Mesenteric fat pad (tissue), 1 donor: ENCODE measurements around the gene TICRR. TPM values are rescaled to one million over a fixed set of nuclear protein-coding genes. Genes with fewer than 3 reads are reported as not detected.
"Not testable (repeated sequence)": the region's sequence is repeated elsewhere in the genome, so short reads cannot be mapped to it uniquely, and the experiment has no call there.

Experiments
- DNase-seq: peaks from one replicate; pipeline ENCODE4 v3.0.0-alpha.2; 2020; ENCODE audit warnings: low spot score
- total RNA-seq: library from RNA; stranded (reverse); fragmentation: NEBNext Ultra II Directional; extraction: Animal tissue kit (Norgen Biotek cat#: 25700); gene quantifications from one replicate; pipeline ENCODE4 v1.2.1, GENCODE V29; 2021
- donor health status: DM: yes; HTN: yes; CAD: no.

Gene TICRR
- total RNA-seq, 1 donor from 2014 or later, result not detected

GRCh38 chr15:89566621-89567294 lies 8.5 kb upstream of the TICRR start:
- no peak for DNase-seq

- DNase-seq, result no peak
Observed at GRCh38 chr15:89569090-89569745, 6.1 kb upstream of the TICRR start.

- DNase-seq, result no peak
Observed at GRCh38 chr15:89575656-89576416, 567 bp downstream of the TICRR start.

GRCh38 chr15:89576417-89576773 lies 1.1 kb downstream of the TICRR start:
- DNase-seq, result no peak

GRCh38 chr15:89577776-89578115 lies 2.5 kb downstream of the TICRR start:
- no peak for DNase-seq

GRCh38 chr15:89578146-89578545 lies 2.9 kb downstream of the TICRR start:
- DNase-seq, result no peak

GRCh38 chr15:89580747-89581146 lies 5.5 kb downstream of the TICRR start:
- not testable (repeated sequence) for DNase-seq

- no peak for DNase-seq
Observed at GRCh38 chr15:89586651-89587050, 11.4 kb downstream of the TICRR start.

GRCh38 chr15:89587955-89588354 lies 12.7 kb downstream of the TICRR start:
- DNase-seq, result no peak

GRCh38 chr15:89591834-89592233 lies 16.6 kb downstream of the TICRR start:
- DNase-seq, result no peak

- DNase-seq, result no peak
Observed at GRCh38 chr15:89593018-89593417, 17.7 kb downstream of the TICRR start.

- DNase-seq, result no peak
Observed at GRCh38 chr15:89599021-89599420, 23.8 kb downstream of the TICRR start.

- DNase-seq, result no peak
Observed at GRCh38 chr15:89611317-89611716, 36.0 kb downstream of the TICRR start.

- no peak for DNase-seq
Observed at GRCh38 chr15:89613031-89613430, 37.8 kb downstream of the TICRR start.

GRCh38 chr15:89614164-89614563 lies 38.9 kb downstream of the TICRR start:
- no peak for DNase-seq

- no peak for DNase-seq
Observed at GRCh38 chr15:89615135-89615534, 39.9 kb downstream of the TICRR start.

GRCh38 chr15:89616228-89616627 lies 41.0 kb downstream of the TICRR start:
- DNase-seq, result no peak

- DNase-seq, result no peak
Observed at GRCh38 chr15:89621547-89621946, 46.3 kb downstream of the TICRR start.

GRCh38 chr15:89623165-89623564 lies 47.9 kb downstream of the TICRR start:
- no peak for DNase-seq

GRCh38 chr15:89625716-89626115 lies 50.4 kb downstream of the TICRR start:
- no peak for DNase-seq

- DNase-seq, result no peak
Observed at GRCh38 chr15:89627256-89627970, 52.1 kb downstream of the TICRR start.

GRCh38 chr15:89628301-89628700 lies 53.0 kb downstream of the TICRR start:
- DNase-seq, result no peak
